ENCODE data around the gene NRG2. TPM values are rescaled to one million over a fixed set of nuclear protein-coding genes. Genes with fewer than 3 reads are reported as not detected.

Gene NRG2
- total RNA-seq, 5 donors from 2014 or later (not counting 1 experiment from before 2014, with no cell fraction given) = 0.12 to 0.15 (median 0.12) TPM; not detected in 1

- WGBS (ENCODE audit: insufficient coverage) = 51% methylated on average over 3 of the region's 4 CpGs
These were observed 3.5 kb downstream of the NRG2 start for GRCh38 chr5:140039561-140039960.

GRCh38 chr5:140038373-140038957 is 4.6 kb downstream of the NRG2 start:
- no peak for DNase-seq
- Mint-ChIP-seq H3K27me3 (peaks cover 57 to 60% of the 10 kb centered on the region in 2 donors), H3K36me3 (no peaks in the 10 kb centered on the region), H3K9me3 (no peaks in the 10 kb centered on the region), H3K4me1 (peaks cover 17 to 20% (median 19%) of the 10 kb centered on the region in 3 donors), H3K27ac (no peak overlapping the region), H3K4me3 (peak overlapping the region in 2 of 3 donors; percentile 25 to 39)
- H3K9me3 ChIP-seq = no peaks in the 10 kb centered on the region
- no peak overlapping the region for H3K4me3 ChIP-seq (ENCODE audit: control insufficient read depth in 1 of 2, extremely low read depth in 1 of 2, low read length in 1 of 2)
- peaks cover 21 to 30% of the 10 kb centered on the region in 2 experiments for H3K27me3 ChIP-seq (replicated peaks in 1 of 2; ENCODE audit: control insufficient read depth in 2 of 2, extremely low read depth in 1 of 2, insufficient read depth in 2 of 2, low read length in 1 of 2)
- no CpG with 5 or more reads among the region's 7 CpGs for WGBS (ENCODE audit: insufficient coverage)
- ATAC-seq (replicated peaks in 1 of 4) = no peak
- CTCF ChIA-PET = interaction anchor here (0.6 to 0.7 kb wide), 2 partner anchors 16 to 32 kb away, joined by 3 to 8 read pairs; no protein-coding TSS in a partner anchor
- H3K27ac ChIP-seq (ENCODE audit: low read length) = no peak overlapping the region
- H3K36me3 ChIP-seq (ENCODE audit: control insufficient read depth in 2 of 2, extremely low read depth in 1 of 2, insufficient read depth in 1 of 2, low read length in 1 of 2) = no peaks in the 10 kb centered on the region
- POLR2A ChIA-PET = no interaction called here
- H3K4me1 ChIP-seq (ENCODE audit: control insufficient read depth in 1 of 2, extremely low read depth in 1 of 2, insufficient read depth in 2 of 2, low read length in 2 of 2) = peaks cover 5 to 18% of the 10 kb centered on the region in 2 experiments

More at GRCh38 chr5:140039561-140039960, 3.5 kb downstream of the NRG2 start:
- Histone ChIP-seq H3K4me3 (ENCODE audit: control insufficient read depth in 1 of 2, extremely low read depth in 1 of 2, low read length in 1 of 2) (no peak overlapping the region), H3K4me1 (ENCODE audit: control insufficient read depth in 1 of 2, extremely low read depth in 1 of 2, insufficient read depth in 2 of 2, low read length in 2 of 2) (peaks cover 8 to 24% of the 10 kb centered on the region in 2 experiments), H3K9me3 (no peaks in the 10 kb centered on the region), H3K27ac (ENCODE audit: low read length) (no peak overlapping the region), H3K36me3 (ENCODE audit: control insufficient read depth in 2 of 2, extremely low read depth in 1 of 2, insufficient read depth in 1 of 2, low read length in 1 of 2) (no peaks in the 10 kb centered on the region), H3K27me3 (replicated peaks in 1 of 2; ENCODE audit: control insufficient read depth in 2 of 2, extremely low read depth in 1 of 2, insufficient read depth in 2 of 2, low read length in 1 of 2) (peaks cover 25 to 35% of the 10 kb centered on the region in 2 experiments)
- POLR2A ChIA-PET = no interaction called here
- no peak for ATAC-seq (replicated peaks in 1 of 4)
- no peaks in the 10 kb centered on the region for H3K9me3 Mint-ChIP-seq
- no peak overlapping the region for H3K4me3 Mint-ChIP-seq
- CTCF ChIA-PET = no interaction called here
- peaks cover 26 to 29% (median 28%) of the 10 kb centered on the region in 3 donors for H3K4me1 Mint-ChIP-seq
- no peak overlapping the region for H3K27ac Mint-ChIP-seq
- H3K27me3 Mint-ChIP-seq = peaks cover 60 to 66% of the 10 kb centered on the region in 2 donors
- H3K36me3 Mint-ChIP-seq = no peaks in the 10 kb centered on the region
- DNase-seq = no peak

GRCh38 chr5:140037012-140037411 is 6.1 kb downstream of the NRG2 start:
- Mint-ChIP-seq H3K36me3 (no peaks in the 10 kb centered on the region), H3K4me3 (no peak overlapping the region), H3K4me1 (peaks cover 14 to 17% (median 14%) of the 10 kb centered on the region in 3 donors), H3K27ac (no peak overlapping the region), H3K9me3 (no peaks in the 10 kb centered on the region), H3K27me3 (peaks cover 66 to 73% of the 10 kb centered on the region in 2 donors)
- POLR2A ChIA-PET = no interaction called here
- Histone ChIP-seq H3K4me1 (ENCODE audit: control insufficient read depth in 1 of 2, extremely low read depth in 1 of 2, insufficient read depth in 2 of 2, low read length in 2 of 2) (peaks cover 0 to 5% of the 10 kb centered on the region in 2 experiments), H3K9me3 (no peaks in the 10 kb centered on the region), H3K36me3 (ENCODE audit: control insufficient read depth in 2 of 2, extremely low read depth in 1 of 2, insufficient read depth in 1 of 2, low read length in 1 of 2) (no peaks in the 10 kb centered on the region), H3K27ac (ENCODE audit: low read length) (no peak overlapping the region), H3K27me3 (replicated peaks in 1 of 2; ENCODE audit: control insufficient read depth in 2 of 2, extremely low read depth in 1 of 2, insufficient read depth in 2 of 2, low read length in 1 of 2) (peaks cover 17 to 19% of the 10 kb centered on the region in 2 experiments), H3K4me3 (ENCODE audit: control insufficient read depth in 1 of 2, extremely low read depth in 1 of 2, low read length in 1 of 2) (no peak overlapping the region)
- ATAC-seq (replicated peaks in 1 of 4) (no peak), DNase-seq (no peak)
- CTCF ChIA-PET = no interaction called here
- no CpG with 5 or more reads among the region's 4 CpGs for WGBS (ENCODE audit: insufficient coverage)

- ATAC-seq (replicated peaks in 1 of 4) (no peak), DNase-seq (no peak)
- 100% methylated on average over 1 of the region's 2 CpGs for WGBS (ENCODE audit: insufficient coverage)
- H3K9me3 Mint-ChIP-seq = no peaks in the 10 kb centered on the region
- Histone ChIP-seq H3K36me3 (ENCODE audit: control insufficient read depth in 2 of 2, extremely low read depth in 1 of 2, insufficient read depth in 1 of 2, low read length in 1 of 2) (no peaks in the 10 kb centered on the region), H3K4me1 (ENCODE audit: control insufficient read depth in 1 of 2, extremely low read depth in 1 of 2, insufficient read depth in 2 of 2, low read length in 2 of 2) (no peaks in the 10 kb centered on the region), H3K4me3 (ENCODE audit: control insufficient read depth in 1 of 2, extremely low read depth in 1 of 2, low read length in 1 of 2) (no peak overlapping the region), H3K27ac (ENCODE audit: low read length) (no peak overlapping the region), H3K27me3 (replicated peaks in 1 of 2; ENCODE audit: control insufficient read depth in 2 of 2, extremely low read depth in 1 of 2, insufficient read depth in 2 of 2, low read length in 1 of 2) (peaks cover 15 to 16% of the 10 kb centered on the region in 2 experiments), H3K9me3 (no peaks in the 10 kb centered on the region)
- CTCF ChIA-PET = interaction anchor here (0.6 to 1.9 kb wide), 2 partner anchors 10 to 1074 kb away, joined by 4 to 5 read pairs; no protein-coding TSS in a partner anchor
- peaks cover 63 to 71% of the 10 kb centered on the region in 2 donors for H3K27me3 Mint-ChIP-seq
- POLR2A ChIA-PET = no interaction called here
- H3K4me1 Mint-ChIP-seq = peaks cover 4 to 9% (median 6%) of the 10 kb centered on the region in 3 donors
- no peaks in the 10 kb centered on the region for H3K36me3 Mint-ChIP-seq
- no peak overlapping the region for H3K4me3 Mint-ChIP-seq
- no peak overlapping the region for H3K27ac Mint-ChIP-seq
These were observed 7.2 kb downstream of the NRG2 start for GRCh38 chr5:140035881-140036280.

GRCh38 chr5:140033037-140033760 is 9.9 kb downstream of the NRG2 start:
- Mint-ChIP-seq H3K27ac (no peak overlapping the region), H3K9me3 (no peaks in the 10 kb centered on the region), H3K4me3 (no peak overlapping the region), H3K4me1 (peaks cover 0 to 1% (median under 1%) of the 10 kb centered on the region in 3 donors), H3K27me3 (peaks cover 52 to 60% of the 10 kb centered on the region in 2 donors), H3K36me3 (no peaks in the 10 kb centered on the region)
- ChIA-PET CTCF (no interaction called here), POLR2A (no interaction called here)
- DNase-seq = no peak
- WGBS (ENCODE audit: insufficient coverage) = no CpG with 5 or more reads among the region's 3 CpGs
- no peak for ATAC-seq (replicated peaks in 1 of 4)
- H3K4me1 ChIP-seq (ENCODE audit: control insufficient read depth in 1 of 2, extremely low read depth in 1 of 2, insufficient read depth in 2 of 2, low read length in 2 of 2) = no peaks in the 10 kb centered on the region
- H3K36me3 ChIP-seq (ENCODE audit: control insufficient read depth in 2 of 2, extremely low read depth in 1 of 2, insufficient read depth in 1 of 2, low read length in 1 of 2) = no peaks in the 10 kb centered on the region
- no peak overlapping the region for H3K4me3 ChIP-seq (ENCODE audit: control insufficient read depth in 1 of 2, extremely low read depth in 1 of 2, low read length in 1 of 2)
- peaks cover 5 to 15% of the 10 kb centered on the region in 2 experiments for H3K27me3 ChIP-seq (replicated peaks in 1 of 2; ENCODE audit: control insufficient read depth in 2 of 2, extremely low read depth in 1 of 2, insufficient read depth in 2 of 2, low read length in 1 of 2)
- H3K27ac ChIP-seq (ENCODE audit: low read length) = no peak overlapping the region
- H3K9me3 ChIP-seq = no peaks in the 10 kb centered on the region

GRCh38 chr5:140032296-140032695 is 10.8 kb downstream of the NRG2 start:
- H3K27me3 Mint-ChIP-seq = peaks cover 49 to 58% of the 10 kb centered on the region in 2 donors
- no peak overlapping the region for H3K4me3 Mint-ChIP-seq
- ATAC-seq (replicated peaks in 1 of 4) (no peak), DNase-seq (no peak)
- H3K9me3 ChIP-seq = no peaks in the 10 kb centered on the region
- H3K36me3 Mint-ChIP-seq = no peaks in the 10 kb centered on the region
- H3K9me3 Mint-ChIP-seq = no peaks in the 10 kb centered on the region
- WGBS (ENCODE audit: insufficient coverage) = no CpG with 5 or more reads among the region's 2 CpGs
- H3K4me1 Mint-ChIP-seq = no peaks in the 10 kb centered on the region
- H3K4me3 ChIP-seq (ENCODE audit: control insufficient read depth in 1 of 2, extremely low read depth in 1 of 2, low read length in 1 of 2) = no peak overlapping the region
- POLR2A ChIA-PET = no interaction called here
- H3K4me1 ChIP-seq (ENCODE audit: control insufficient read depth in 1 of 2, extremely low read depth in 1 of 2, insufficient read depth in 2 of 2, low read length in 2 of 2) = no peaks in the 10 kb centered on the region
- no peak overlapping the region for H3K27ac Mint-ChIP-seq
- CTCF ChIA-PET = no interaction called here
- peaks cover 5 to 11% of the 10 kb centered on the region in 2 experiments for H3K27me3 ChIP-seq (replicated peaks in 1 of 2; ENCODE audit: control insufficient read depth in 2 of 2, extremely low read depth in 1 of 2, insufficient read depth in 2 of 2, low read length in 1 of 2)
- no peak overlapping the region for H3K27ac ChIP-seq (ENCODE audit: low read length)
- no peaks in the 10 kb centered on the region for H3K36me3 ChIP-seq (ENCODE audit: control insufficient read depth in 2 of 2, extremely low read depth in 1 of 2, insufficient read depth in 1 of 2, low read length in 1 of 2)
